ENCODE measurements around the gene ITGA7. TPM values are rescaled to one million over a fixed set of nuclear protein-coding genes. Genes with fewer than 3 reads are reported as not detected.
A peak's percentile ranks its signal among the peaks of the same experiment; 100 is the strongest.

ITGA7 gene
- total RNA-seq, 1 donor from 2014 or later, result 66.2 TPM

GRCh38 chr12:55720071-55720564 is 12.4 kb upstream of the ITGA7 start, which contains the start of gene RDH5:
Gene RDH5, plus strand, starts transcription at chr12:55720393. Its CDS starts 792 bp downstream, at chr12:55721185.
- DNase-seq (ENCODE audit: low spot score), result peak; percentile 73

- no peak for DNase-seq (ENCODE audit: low spot score)
These were observed 11.7 kb upstream of the ITGA7 start for GRCh38 chr12:55719371-55719770.

GRCh38 chr12:55718624-55719275 is 11.0 kb upstream of the ITGA7 start:
- no peak for DNase-seq (ENCODE audit: low spot score)

GRCh38 chr12:55718015-55718414 is 10.3 kb upstream of the ITGA7 start:
- no peak for DNase-seq (ENCODE audit: low spot score)

GRCh38 chr12:55717011-55718007 is 9.6 kb upstream of the ITGA7 start:
- DNase-seq (ENCODE audit: low spot score), result no peak

GRCh38 chr12:55716582-55716957 is 8.9 kb upstream of the ITGA7 start:
- no peak for DNase-seq (ENCODE audit: low spot score)

- DNase-seq (ENCODE audit: low spot score), result peak; percentile 95
These were observed 8.3 kb upstream of the ITGA7 start, which contains the start of gene BLOC1S1 for GRCh38 chr12:55715833-55716581. Gene BLOC1S1, plus strand, starts transcription at chr12:55716046. Its CDS starts 6 bp downstream, at chr12:55716052.

- no peak for DNase-seq (ENCODE audit: low spot score)
These were observed 7.6 kb upstream of the ITGA7 start for GRCh38 chr12:55715169-55715764.

GRCh38 chr12:55713721-55714120 is 6.0 kb upstream of the ITGA7 start:
- no peak for DNase-seq (ENCODE audit: low spot score)

- no peak for DNase-seq (ENCODE audit: low spot score)
These were observed 5.2 kb upstream of the ITGA7 start for GRCh38 chr12:55712700-55713415.

GRCh38 chr12:55711786-55712553 is 4.3 kb upstream of the ITGA7 start:
- DNase-seq (ENCODE audit: low spot score), result no peak

GRCh38 chr12:55708695-55709233 is 1.1 kb upstream of the ITGA7 start:
- no peak for DNase-seq (ENCODE audit: low spot score)

- no peak for DNase-seq (ENCODE audit: low spot score)
These were observed 459 bp downstream of the ITGA7 start for GRCh38 chr12:55707219-55707671.

GRCh38 chr12:55706568-55707218 is 1.0 kb downstream of the ITGA7 start:
- DNase-seq (ENCODE audit: low spot score), result no peak

- DNase-seq (ENCODE audit: low spot score), result no peak
These were observed 1.8 kb downstream of the ITGA7 start for GRCh38 chr12:55705782-55706402.

GRCh38 chr12:55704824-55705718 is 2.6 kb downstream of the ITGA7 start:
- no peak for DNase-seq (ENCODE audit: low spot score)
